Neural crest cell (in vitro differentiated cells): ENCODE data around the gene ITSN1. TPM values are rescaled to one million over a fixed set of nuclear protein-coding genes. Genes with fewer than 3 reads are reported as not detected.

Experiments
- DNase-seq: peaks from one replicate; pipeline ENCODE4 v3.0.0; 2021; ENCODE audit warnings: low read depth, mixed read lengths, low spot score
- H3K27ac Mint-ChIP-seq: one replicate; pipeline ENCODE4 v1.8.0; 2021; ENCODE audit warnings: mild to moderate bottlenecking, mixed read lengths; ENCODE audit not compliant: unreplicated experiment
- H3K27me3 Mint-ChIP-seq: 2 replicates; pipeline ENCODE4 v1.8.0; 2021; ENCODE audit warnings: low read depth, mild to moderate bottlenecking, mixed read lengths
- H3K36me3 Mint-ChIP-seq: 2 replicates; pipeline ENCODE4 v1.8.0; 2021; ENCODE audit warnings: low read depth, mild to moderate bottlenecking, mixed read lengths
- H3K4me1 Mint-ChIP-seq: 2 replicates; pipeline ENCODE4 v1.8.0; 2021; ENCODE audit warnings: mixed read lengths
- H3K4me3 Mint-ChIP-seq: one replicate; pipeline ENCODE4 v1.8.0; 2021; ENCODE audit warnings: mild to moderate bottlenecking, mixed read lengths
- H3K9me3 Mint-ChIP-seq: 2 replicates; pipeline ENCODE4 v1.8.0; 2021; ENCODE audit warnings: mixed read lengths
- total RNA-seq: library from RNA; stranded (reverse); gene quantifications from 2 replicates; pipeline ENCODE4 v1.2.1, GENCODE V29; 2021
- TF ChIP-seq, protein P1 (sequence below): fragments of 200-600 bp; sonication (generic); conservative IDR thresholded peaks from 2 replicates; pipeline ENCODE4 v1.5.0; 2021; ENCODE audit warnings: antibody characterized with exemption, mild to moderate bottlenecking

The ITSN1 gene
- total RNA-seq, 1 donor from 2014 or later, result 62.7 TPM

DNA sequence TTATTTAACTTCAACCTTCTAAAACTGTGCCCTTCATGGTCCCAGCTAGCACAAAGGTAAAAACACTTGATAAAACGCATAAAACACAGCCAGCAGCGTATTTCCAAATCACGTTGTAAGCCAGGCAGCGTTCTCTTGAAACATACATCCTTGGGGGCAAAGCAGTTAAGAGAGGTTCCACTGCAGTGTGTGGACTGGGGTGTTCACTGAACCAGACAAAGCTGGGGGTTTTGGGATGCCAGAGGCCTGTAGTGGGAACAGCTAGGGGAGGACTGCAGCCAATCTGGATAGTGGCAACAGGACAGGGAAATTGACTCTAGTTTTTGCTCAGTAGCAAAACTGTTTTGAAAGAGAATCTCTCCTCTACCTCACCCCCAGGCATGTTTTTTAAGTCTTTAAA is 294.8 kb downstream of the ITSN1 start:
- H3K4me3 Mint-ChIP-seq, result peak overlapping the region; percentile 41
- H3K27me3 Mint-ChIP-seq, result no peaks in the 10 kb centered on the region
- peaks cover 27% of the 10 kb centered on the region for H3K4me1 Mint-ChIP-seq
- no peak for DNase-seq
- no peak overlapping the region for H3K27ac Mint-ChIP-seq
- peaks cover 17% of the 10 kb centered on the region for H3K36me3 Mint-ChIP-seq
- no peaks in the 10 kb centered on the region for H3K9me3 Mint-ChIP-seq
- TF ChIP-seq, protein P1, sequence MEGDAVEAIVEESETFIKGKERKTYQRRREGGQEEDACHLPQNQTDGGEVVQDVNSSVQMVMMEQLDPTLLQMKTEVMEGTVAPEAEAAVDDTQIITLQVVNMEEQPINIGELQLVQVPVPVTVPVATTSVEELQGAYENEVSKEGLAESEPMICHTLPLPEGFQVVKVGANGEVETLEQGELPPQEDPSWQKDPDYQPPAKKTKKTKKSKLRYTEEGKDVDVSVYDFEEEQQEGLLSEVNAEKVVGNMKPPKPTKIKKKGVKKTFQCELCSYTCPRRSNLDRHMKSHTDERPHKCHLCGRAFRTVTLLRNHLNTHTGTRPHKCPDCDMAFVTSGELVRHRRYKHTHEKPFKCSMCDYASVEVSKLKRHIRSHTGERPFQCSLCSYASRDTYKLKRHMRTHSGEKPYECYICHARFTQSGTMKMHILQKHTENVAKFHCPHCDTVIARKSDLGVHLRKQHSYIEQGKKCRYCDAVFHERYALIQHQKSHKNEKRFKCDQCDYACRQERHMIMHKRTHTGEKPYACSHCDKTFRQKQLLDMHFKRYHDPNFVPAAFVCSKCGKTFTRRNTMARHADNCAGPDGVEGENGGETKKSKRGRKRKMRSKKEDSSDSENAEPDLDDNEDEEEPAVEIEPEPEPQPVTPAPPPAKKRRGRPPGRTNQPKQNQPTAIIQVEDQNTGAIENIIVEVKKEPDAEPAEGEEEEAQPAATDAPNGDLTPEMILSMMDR, result no peak

DNA sequence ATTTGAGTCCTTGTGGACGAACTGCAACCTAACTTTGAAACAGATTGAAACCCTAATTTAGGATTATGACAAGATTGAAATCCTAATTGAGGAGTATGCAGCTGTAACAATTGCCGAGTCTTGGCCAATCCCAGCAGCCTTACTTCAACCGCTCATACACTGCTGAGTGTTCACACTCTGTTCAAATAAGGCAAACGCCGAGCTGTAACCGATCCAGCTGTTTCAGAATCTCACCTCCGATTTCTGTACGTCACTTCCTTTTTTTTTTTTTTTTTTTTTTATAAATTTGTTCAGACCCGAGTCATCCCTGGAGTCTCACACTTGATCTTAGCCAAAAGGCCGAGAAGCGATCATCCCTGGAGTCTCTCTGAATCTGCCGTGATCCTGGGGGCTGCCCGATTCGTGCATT is 295.6 kb downstream of the ITSN1 start:
- Mint-ChIP-seq H3K9me3 (no peaks in the 10 kb centered on the region), H3K36me3 (peaks cover 13% of the 10 kb centered on the region), H3K4me1 (peaks cover 24% of the 10 kb centered on the region), H3K27me3 (no peaks in the 10 kb centered on the region), H3K27ac (no peak overlapping the region), H3K4me3 (no peak overlapping the region)
- TF ChIP-seq, protein P1, result no peak
- DNase-seq, result no peak

- no peaks in the 10 kb centered on the region for H3K27me3 Mint-ChIP-seq
- H3K4me1 Mint-ChIP-seq, result peaks cover 24% of the 10 kb centered on the region
- TF ChIP-seq, protein P1, result no peak
- H3K27ac Mint-ChIP-seq, result no peak overlapping the region
- no peak overlapping the region for H3K4me3 Mint-ChIP-seq
- DNase-seq, result no peak
- H3K9me3 Mint-ChIP-seq, result no peaks in the 10 kb centered on the region
- H3K36me3 Mint-ChIP-seq, result peaks cover 15% of the 10 kb centered on the region
Observed at GRCh38 chr21:33938381-33938780, 296.1 kb downstream of the ITSN1 start.

GRCh38 chr21:33939226-33939625 is 296.9 kb downstream of the ITSN1 start:
- peaks cover 24% of the 10 kb centered on the region for H3K4me1 Mint-ChIP-seq
- DNase-seq, result no peak
- TF ChIP-seq, protein P1, result no peak
- H3K27ac Mint-ChIP-seq, result no peak overlapping the region
- no peaks in the 10 kb centered on the region for H3K9me3 Mint-ChIP-seq
- peaks cover 17% of the 10 kb centered on the region for H3K36me3 Mint-ChIP-seq
- H3K27me3 Mint-ChIP-seq, result no peaks in the 10 kb centered on the region
- no peak overlapping the region for H3K4me3 Mint-ChIP-seq

DNA sequence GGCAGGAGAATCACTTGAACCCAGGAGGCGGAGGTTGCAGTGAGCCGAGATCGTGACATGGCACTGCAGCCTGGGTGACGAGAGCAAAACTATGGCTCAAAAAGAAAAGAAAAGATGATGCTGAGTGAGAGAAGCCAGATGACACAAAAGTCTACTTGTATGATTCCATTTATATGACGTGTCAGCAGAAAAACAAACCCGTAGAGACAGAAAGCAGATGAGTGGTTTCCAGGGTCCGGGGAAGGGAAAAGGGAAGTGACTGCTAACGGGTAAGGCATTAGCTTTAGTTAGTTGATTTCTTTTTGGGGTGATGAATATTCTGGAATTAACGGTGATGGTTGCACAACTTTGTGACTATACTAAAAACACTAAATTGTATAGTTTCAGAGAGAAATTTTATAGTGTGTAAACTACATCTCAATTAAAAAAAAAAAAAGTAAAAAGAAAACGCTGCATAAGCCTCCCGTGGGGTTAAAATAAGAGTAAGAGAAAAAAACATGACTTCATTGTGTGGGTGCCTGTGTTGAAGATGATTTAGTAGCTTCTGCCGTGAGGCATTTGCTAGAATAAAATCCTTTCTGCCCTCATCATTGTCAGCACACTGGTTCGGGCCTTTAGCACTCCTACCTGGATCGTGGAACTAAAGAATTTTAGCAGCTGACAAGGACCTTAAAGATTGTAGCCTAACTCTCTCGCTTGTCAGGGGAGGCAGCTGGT is 298.0 kb downstream of the ITSN1 start:
- Mint-ChIP-seq H3K4me1 (peaks cover 18% of the 10 kb centered on the region), H3K27ac (no peak overlapping the region), H3K36me3 (peaks cover 24% of the 10 kb centered on the region), H3K9me3 (peaks cover 3% of the 10 kb centered on the region), H3K4me3 (no peak overlapping the region), H3K27me3 (no peaks in the 10 kb centered on the region)
- DNase-seq, result no peak
- TF ChIP-seq, protein P1, result no peak
